A549 (cell line): ENCODE measurements around the gene PHACTR2. TPM values are rescaled to one million over a fixed set of nuclear protein-coding genes. Genes with fewer than 3 reads are reported as not detected.
A peak's percentile ranks its signal among the peaks of the same experiment; 100 is the strongest.

Experiments
- ATAC-seq, 2 experiments: fragments of 200-7000 bp in 1 of 2; fragments of >200 bp in 1 of 2; cut with Nextera tagmentation in 1 of 2; cut with Tn5 transposase in 1 of 2; 3 replicates each; pipeline versions ENCODE4 v1.8.0 to v1.9.1; 2018 to 2020; ENCODE audit warnings: mild to moderate bottlenecking in 1 of 2, moderate library complexity in 1 of 2
- CTCF ChIA-PET: fragments of 300-600 bp; sonication (Branson Sonifier 250); formaldehyde crosslinking; extraction: SDS; loops from one replicate; lab custom pipeline; 2021; ENCODE audit warnings: antibody characterized with exemption, inconsistent platforms; lab: Yijun Ruan, JAX
- POLR2A ChIA-PET: fragments of 350-600 bp; formaldehyde crosslinking; extraction: SDS; loops from one replicate; lab custom pipeline; 2021; ENCODE audit warnings: antibody characterized with exemption, inconsistent platforms; lab: Yijun Ruan, JAX
- DNase-seq, 2 experiments: peaks; one replicate each; pipeline versions ENCODE4 v3.0.0 to v3.0.0-alpha.2; 2011 to 2016; ENCODE audit warnings: low read depth in 1 of 2, low spot score in 1 of 2
- FAIRE-seq: peaks from 2 replicates; lab custom pipeline; 2011; peaks lifted over from hg19 to GRCh38; lab: Jason Lieb, UNC
- H3K27ac ChIP-seq, 2 experiments: fragments of >200 bp; sonication (Bioruptor Twin); formaldehyde crosslinking; 3 replicates each; pipeline ENCODE4 v1.5.1; 2016 to 2017
- H3K4me1 ChIP-seq: fragments of >200 bp; sonication (Bioruptor Twin); formaldehyde crosslinking; 3 replicates; pipeline ENCODE4 v1.6.1; 2016
- H3K4me2 ChIP-seq: fragments of >200 bp; sonication (Bioruptor Twin); formaldehyde crosslinking; 3 replicates; pipeline ENCODE4 v1.6.1; 2016
- H3K4me3 ChIP-seq: fragments of >200 bp; sonication (Bioruptor Twin); formaldehyde crosslinking; 3 replicates; pipeline ENCODE4 v1.5.1; 2016
- H3K9me3 ChIP-seq: fragments of >200 bp; sonication (Bioruptor Twin); formaldehyde crosslinking; 3 replicates; pipeline ENCODE4 v1.6.1; 2016
- CBX2 ChIP-seq: fragments of 200-600 bp; sonication (generic); IDR thresholded peaks from 2 replicates; pipeline ENCODE4 v1.6.1; 2016; ENCODE audit warnings: low read depth, mild to moderate bottlenecking, borderline replicate concordance
- CBX8 ChIP-seq: fragments of 200-600 bp; sonication (generic); IDR thresholded peaks from 2 replicates; pipeline ENCODE4 v1.6.1; 2016
- CEBPB ChIP-seq, 2 experiments: fragments of >200 bp in 1 of 2; sonication (Bioruptor Twin) in 1 of 2; formaldehyde crosslinking in 1 of 2; IDR thresholded peaks; 2 replicates each; pipeline ENCODE4 v1.6.1; 2012 to 2016
- CHD4 ChIP-seq: fragments of 200-600 bp; sonication (generic); IDR thresholded peaks from 2 replicates; pipeline ENCODE4 v1.6.1; 2016; ENCODE audit warnings: antibody characterized with exemption, mild to moderate bottlenecking, borderline replicate concordance
- EHF ChIP-seq: fragments of 250-450 bp; sonication (Bioruptor Pico); IDR thresholded peaks from 2 replicates; pipeline ENCODE4 v1.5.0; 2020; ENCODE audit warnings: mild to moderate bottlenecking
- EHMT2 ChIP-seq: fragments of 200-600 bp; sonication (generic); IDR thresholded peaks from 2 replicates; pipeline ENCODE4 v1.6.1; 2016; ENCODE audit warnings: antibody characterized with exemption, low read depth, mild to moderate bottlenecking, moderate library complexity
- EP300 ChIP-seq, 2 experiments: fragments of >200 bp; sonication (Bioruptor Twin); formaldehyde crosslinking; IDR thresholded peaks; 2 replicates in 1 of 2; 3 replicates in 1 of 2; pipeline ENCODE4 v1.6.1; 2016 to 2017
- ESRRA ChIP-seq: fragments of 150-350 bp; IDR thresholded peaks from 2 replicates; pipeline ENCODE4 v1.6.1; 2014; ENCODE audit warnings: mild to moderate bottlenecking, low read length, borderline replicate concordance
- FOSB ChIP-seq: fragments of 250-450 bp; sonication (Bioruptor Pico); IDR thresholded peaks from 2 replicates; pipeline ENCODE4 v1.5.0; 2020; ENCODE audit warnings: mild to moderate bottlenecking, moderate library complexity
- FOSL2 ChIP-seq, 2 experiments: fragments of 450-650 bp in 1 of 2; fragments of >200 bp in 1 of 2; sonication (Bioruptor Twin) in 1 of 2; formaldehyde crosslinking; IDR thresholded peaks; 2 replicates each; pipeline versions ENCODE4 v1.5.0 to v1.6.1; 2016 to 2020; ENCODE audit warnings: mild to moderate bottlenecking in 1 of 2, moderate library complexity in 1 of 2
- GATA3 ChIP-seq: IDR thresholded peaks from 2 replicates; pipeline ENCODE4 v1.6.1; 2012; ENCODE audit warnings: borderline replicate concordance
- HOXA7 ChIP-seq: fragments of 250-450 bp; sonication (Bioruptor Pico); IDR thresholded peaks from 2 replicates; pipeline ENCODE4 v1.5.0; 2020; ENCODE audit warnings: mild to moderate bottlenecking, moderate library complexity
- HOXB13 ChIP-seq: fragments of 250-450 bp; sonication (Bioruptor Pico); IDR thresholded peaks from 2 replicates; pipeline ENCODE4 v1.5.0; 2020; ENCODE audit warnings: low read depth, mild to moderate bottlenecking, moderate library complexity
- KDM5A ChIP-seq: fragments of 200-600 bp; sonication (generic); IDR thresholded peaks from 2 replicates; pipeline ENCODE4 v1.6.1; 2016; ENCODE audit warnings: antibody characterized with exemption, mild to moderate bottlenecking
- MAFK ChIP-seq: fragments of 450-650 bp; IDR thresholded peaks from 2 replicates; pipeline ENCODE4 v1.6.1; 2014; ENCODE audit not compliant: partially characterized antibody
- MAX ChIP-seq: IDR thresholded peaks from 2 replicates; pipeline ENCODE4 v1.6.1; 2012
- PBX3 ChIP-seq: IDR thresholded peaks from 2 replicates; pipeline ENCODE4 v1.6.1; 2012
- PHF8 ChIP-seq: fragments of 200-600 bp; sonication (generic); IDR thresholded peaks from 2 replicates; pipeline ENCODE4 v1.6.1; 2016; ENCODE audit warnings: low read depth, mild to moderate bottlenecking, antibody characterized with exemption, moderate library complexity, borderline replicate concordance
- REST ChIP-seq: fragments of 200-600 bp; sonication (generic); IDR thresholded peaks from 2 replicates; pipeline ENCODE4 v1.6.1; 2016; ENCODE audit warnings: antibody characterized with exemption, mild to moderate bottlenecking, moderate library complexity
- SMC3 ChIP-seq: fragments of >200 bp; sonication (Bioruptor Twin); formaldehyde crosslinking; IDR thresholded peaks from 3 replicates; pipeline ENCODE4 v1.6.1; 2018; ENCODE audit warnings: inconsistent platforms
- SREBF2 ChIP-seq: fragments of 450-650 bp; IDR thresholded peaks from 2 replicates; pipeline ENCODE4 v1.6.1; 2014; ENCODE audit warnings: mild to moderate bottlenecking, moderate library complexity
- TFCP2L1 ChIP-seq: fragments of 250-450 bp; sonication (Bioruptor Pico); IDR thresholded peaks from 2 replicates; pipeline ENCODE4 v1.5.0; 2021; ENCODE audit warnings: mild to moderate bottlenecking
- ZFP36 ChIP-seq: fragments of 450-650 bp; IDR thresholded peaks from 2 replicates; pipeline ENCODE4 v1.6.1; 2014; ENCODE audit warnings: borderline replicate concordance; ENCODE audit not compliant: partially characterized antibody
- ZSCAN20 ChIP-seq: fragments of 250-450 bp; sonication (Bioruptor Pico); IDR thresholded peaks from 2 replicates; pipeline ENCODE4 v1.8.0; 2022; ENCODE audit warnings: mild to moderate bottlenecking, moderate library complexity
- WGBS: methylation state at CpG from one replicate; pipeline ENCODE4 v1.1.6; 2017; ENCODE audit errors: missing lambda C conversion rate; 5-methylcytosine and 5-hydroxymethylcytosine counted together
- polyA plus RNA-seq, 4 experiments: library from polyadenylated mRNA; depleted of rRNA in 3 of 4; stranded (reverse); fragments of >200 nt; fragmentation: RNase III in 1 of 4; extraction: RNeasy Plus Mini Kit Qiagen cat#74134 plus additional on column Dnase treatment in 1 of 4; gene quantifications; 2 replicates in 3 of 4; 3 replicates in 1 of 4; pipeline ENCODE4 v1.2.3, GENCODE V29; 2011 to 2017

The PHACTR2 gene
- polyA plus RNA-seq, 2 of the 4 experiments (the other 2 are of a cell fraction): 2.5 to 10.4 TPM

- TF ChIP-seq REST (no peak), EHMT2 (no peak), HOXA7 (CRISPR knock-in tag) (no peak), CBX8 (no peak), CBX2 (no peak)
These were observed 65.8 kb downstream of the PHACTR2 start (continued) for GRCh38 chr6:143743301-143744166.

- WGBS: 28% methylated on average over 8 of the region's 8 CpGs
- peak overlapping the region; percentile 70 to 81 for H3K27ac ChIP-seq
- no peak for FAIRE-seq
- POLR2A ChIA-PET: no interaction called here
- peak overlapping the region; percentile 100 for H3K4me2 ChIP-seq
- no peak for TF ChIP-seq FOSL2 (IDR thresholded peaks at IDR 0.05)
- TF ChIP-seq FOSL2 (CRISPR knock-in tag; IDR thresholded peaks at IDR 0.05): peak; percentile 67
- no peak for TF ChIP-seq PHF8
- TF ChIP-seq EHF: no peak
- TF ChIP-seq CBX8: no peak
- TF ChIP-seq, all 56 proteins: peak for 1
- peak; percentile 69 to 72 for ATAC-seq
- H3K4me1 ChIP-seq: peaks cover 32% of the 10 kb centered on the region
- H3K9me3 ChIP-seq: no peaks in the 10 kb centered on the region
- peak; percentile 34 for DNase-seq
- CTCF ChIA-PET: interaction anchor here (0.9 kb wide), 1 partner anchor 28 kb away, joined by 3 read pairs; no protein-coding TSS in a partner anchor
- peak overlapping the region; percentile 36 for H3K4me3 ChIP-seq
These were observed 66.9 kb downstream of the PHACTR2 start for GRCh38 chr6:143744551-143745165.

- no peak for FAIRE-seq
- Histone ChIP-seq H3K4me3 (peak overlapping the region; percentile 36), H3K9me3 (no peaks in the 10 kb centered on the region), H3K4me1 (peaks cover 32% of the 10 kb centered on the region), H3K27ac (peak overlapping the region; percentile 70 to 81), H3K4me2 (peak overlapping the region; percentile 100)
- DNase-seq: peak; percentile 17 to 88
- peak; percentile 83 to 95 for ATAC-seq
- CTCF ChIA-PET: interaction anchor here (0.9 kb wide), 2 partner anchors 27 to 170 kb away, joined by 3 read pairs; no protein-coding TSS in a partner anchor
- 17% methylated on average over 22 of the region's 22 CpGs for WGBS
- TF ChIP-seq MAX: no peak
- TF ChIP-seq CBX8: no peak
- no peak for TF ChIP-seq TFCP2L1 (CRISPR knock-in tag)
- no peak for TF ChIP-seq ESRRA
- TF ChIP-seq HOXB13 (CRISPR knock-in tag): no peak
- TF ChIP-seq SMC3: no peak; the same call in 2 of the 3 replicates
- TF ChIP-seq EP300 (IDR thresholded peaks at IDR 0.05): peak in 1 of 2 experiments; percentile 52; a peak in 1 of 5 replicates
- no peak for TF ChIP-seq ZSCAN20 (CRISPR knock-in tag)
- no peak for TF ChIP-seq ZFP36
- no peak for TF ChIP-seq MAFK
- 0 out of 4 replicates have a peak, but pooled peaks of 1 of the 2 experiments have one; percentile 15 for TF ChIP-seq CEBPB (IDR thresholded peaks at IDR 0.05)
- TF ChIP-seq GATA3: peak; percentile 79
- TF ChIP-seq PBX3: no peak
- no peak for TF ChIP-seq CHD4
- no peak for TF ChIP-seq HOXA7 (CRISPR knock-in tag)
- no peak for TF ChIP-seq SREBF2
- no peak for TF ChIP-seq FOSB (CRISPR knock-in tag)
- no peak for TF ChIP-seq KDM5A
- POLR2A ChIA-PET: no interaction called here
These were observed 67.7 kb downstream of the PHACTR2 start for GRCh38 chr6:143745166-143746133.
